AG08395 (cell line): ENCODE measurements around the gene SFI1.

Experiments
- DNase-seq: peaks from one replicate; pipeline ENCODE4 v3.0.0; 2012; ENCODE audit warnings: mixed read lengths, low spot score

The SFI1 gene

DNA sequence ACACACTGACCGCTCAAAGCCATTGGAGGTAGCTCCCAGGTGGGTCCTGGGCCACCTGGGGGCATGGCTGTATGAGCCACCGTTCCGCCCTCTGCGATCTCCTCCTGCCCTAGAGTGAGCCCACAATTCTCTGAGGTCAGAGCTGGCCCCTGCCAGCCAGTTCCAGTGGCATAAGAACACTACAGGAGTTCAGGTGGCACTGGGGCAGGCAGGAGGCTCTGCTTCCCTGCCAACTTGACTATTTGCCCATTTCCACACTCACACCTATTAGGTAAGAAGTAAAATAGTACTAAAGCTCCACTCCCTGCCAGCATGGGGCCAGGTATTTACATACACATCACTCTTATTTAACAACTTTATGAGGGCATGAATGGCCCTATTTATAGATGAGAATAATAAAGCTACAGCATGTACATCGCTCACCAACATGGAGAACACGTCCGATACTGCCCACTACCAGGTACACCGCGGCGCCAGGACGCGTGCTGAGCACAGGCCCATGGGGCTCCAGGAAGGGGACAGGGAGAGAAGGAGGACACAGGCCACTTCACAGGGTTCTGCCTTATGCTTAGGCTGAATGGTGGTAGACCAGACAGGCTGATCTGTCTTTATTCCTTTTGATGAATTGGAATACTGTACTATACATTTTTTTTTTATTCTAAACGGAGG, 139.4 kb downstream of the SFI1 start:
- DNase-seq: no peak

GRCh38 chr22:31637447-31637890, 141.1 kb downstream of the SFI1 start:
- no peak for DNase-seq

DNA sequence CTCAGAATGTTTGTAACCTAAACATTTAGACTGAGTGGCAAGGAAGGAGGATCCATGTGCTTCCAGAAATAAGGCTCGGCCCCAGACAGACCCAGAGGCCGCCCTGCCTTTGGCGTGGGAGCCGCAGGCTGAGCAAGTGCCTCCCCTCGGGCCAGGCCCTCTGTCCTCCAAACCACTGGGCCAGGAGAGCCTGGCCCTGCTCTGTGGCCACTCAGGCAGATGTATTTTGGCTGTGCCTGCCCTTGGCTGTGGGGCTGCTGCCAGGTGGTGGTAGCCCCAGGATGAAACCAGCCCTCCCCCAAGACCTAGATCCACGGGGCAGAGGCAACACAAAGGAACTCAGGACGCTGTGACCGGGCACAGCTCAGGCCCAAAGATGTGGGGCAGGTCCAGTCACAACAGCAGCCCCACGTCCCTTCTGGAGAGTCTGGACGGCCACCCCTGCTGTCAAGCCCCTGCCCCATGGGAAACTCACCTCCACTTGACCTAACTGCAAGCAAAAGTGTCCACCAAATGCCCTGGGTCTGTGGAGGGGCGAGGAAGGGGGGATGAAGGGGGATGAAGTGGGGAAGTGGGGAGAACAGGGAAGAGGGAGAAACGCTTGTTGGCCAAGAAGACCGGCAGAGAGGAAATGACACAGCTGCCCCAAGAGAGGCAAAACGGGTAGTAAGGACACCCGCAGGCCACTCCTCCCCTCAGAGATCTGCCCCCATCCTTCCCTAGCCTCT, 141.7 kb downstream of the SFI1 start:
- no peak for DNase-seq

GRCh38 chr22:31639436-31640039, 143.2 kb downstream of the SFI1 start:
- DNase-seq: no peak

GRCh38 chr22:31646186-31647019, 150.1 kb downstream of the SFI1 start:
- DNase-seq: peak; percentile 87

DNA sequence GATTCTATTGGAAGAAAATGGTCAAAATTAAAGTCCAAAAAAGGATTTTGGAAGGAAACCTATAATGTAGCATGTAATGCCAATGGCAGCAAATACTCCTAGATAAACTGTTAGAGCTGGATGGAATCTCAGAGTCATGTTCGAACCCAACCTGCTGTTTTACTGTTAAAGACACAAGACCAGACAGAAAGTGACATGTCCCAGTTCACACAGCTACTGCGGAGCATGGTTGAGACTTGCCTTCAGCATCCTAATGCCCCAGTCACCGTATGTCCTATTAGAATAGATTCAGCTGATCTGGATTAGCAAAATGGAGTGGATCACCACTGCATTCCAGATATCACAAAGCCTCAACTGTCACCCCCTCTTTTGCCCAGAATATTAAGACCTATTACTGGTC, 150.7 kb downstream of the SFI1 start:
- no peak for DNase-seq

DNA sequence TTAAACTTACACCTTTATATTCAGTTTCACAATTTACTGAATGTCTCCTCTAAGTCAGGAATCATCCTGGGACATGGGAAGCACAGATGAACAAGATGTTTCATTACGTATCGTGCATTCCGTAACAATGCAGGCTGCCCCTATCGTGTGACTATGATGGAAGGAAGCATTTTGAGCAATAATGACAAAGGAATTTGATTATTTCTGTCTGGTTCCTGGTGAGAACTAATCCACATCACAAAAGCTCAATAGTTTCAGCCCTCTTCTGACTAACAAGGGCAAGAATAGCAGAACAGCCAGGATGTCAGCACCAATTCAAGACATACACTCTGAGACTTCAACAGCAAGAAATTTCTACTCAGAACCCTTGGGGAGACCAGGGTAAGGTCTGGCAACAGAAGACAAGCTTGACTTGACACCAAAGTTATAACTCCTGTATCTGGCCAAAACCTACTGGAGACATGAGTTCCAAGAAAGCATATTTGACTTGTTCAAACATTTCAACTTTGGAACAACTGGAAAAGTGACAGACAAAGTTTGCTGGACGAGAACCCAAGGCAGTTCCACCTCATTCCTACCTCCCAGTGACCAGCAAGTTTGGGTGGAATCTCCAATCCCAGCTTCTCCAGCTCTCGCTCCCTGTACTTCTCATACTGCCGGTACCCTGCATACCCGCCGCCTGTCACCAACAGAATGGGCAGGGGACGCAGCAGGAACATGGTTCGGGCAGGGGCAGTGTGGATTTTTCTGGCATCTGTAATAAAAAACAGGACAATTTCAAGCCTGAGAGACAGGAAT, 151.4 kb downstream of the SFI1 start:
- peak; percentile 30 for DNase-seq

GRCh38 chr22:31650391-31650790, 154.1 kb downstream of the SFI1 start:
- DNase-seq: peak; percentile 53

GRCh38 chr22:31651664-31652063, 155.3 kb downstream of the SFI1 start:
- DNase-seq: no peak

GRCh38 chr22:31652088-31652487, 155.8 kb downstream of the SFI1 start:
- no peak for DNase-seq

DNA sequence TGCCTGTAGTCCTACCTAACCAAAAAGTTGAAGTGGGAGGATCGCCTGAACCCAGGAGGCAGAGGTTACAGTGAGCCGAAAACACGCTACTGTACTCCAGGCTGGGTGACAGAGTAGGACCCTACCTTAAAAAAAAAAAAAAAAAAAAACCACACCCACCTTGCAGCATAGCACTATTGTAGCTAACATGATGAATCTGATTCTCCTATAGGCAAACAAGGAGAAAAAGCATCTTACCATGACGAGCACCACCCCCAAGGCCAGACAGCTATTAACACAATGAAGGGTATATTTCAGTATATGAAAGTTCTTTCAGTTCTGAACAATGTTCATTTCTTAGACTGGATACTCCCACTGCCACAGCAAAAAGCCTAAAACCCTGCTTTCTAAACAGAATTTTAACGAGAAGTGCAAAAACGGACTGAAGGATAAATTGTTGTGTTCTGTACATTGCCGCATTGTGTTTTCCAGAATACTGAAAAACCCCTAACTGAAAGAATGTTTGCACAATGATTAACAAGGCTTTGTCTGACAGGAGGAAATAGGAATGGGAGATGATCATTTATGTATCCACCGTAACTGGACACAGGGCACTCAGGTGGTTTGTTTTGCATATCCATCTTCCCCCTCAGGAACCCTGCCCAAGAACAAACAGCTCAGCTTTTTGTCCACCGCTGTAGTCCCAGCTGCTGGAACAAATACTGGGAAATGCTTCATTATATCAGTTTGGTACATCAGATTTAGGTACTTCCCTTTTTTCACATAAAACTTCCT, 156.8 kb downstream of the SFI1 start:
- DNase-seq: no peak

- DNase-seq: no peak
These were observed 157.6 kb downstream of the SFI1 start for GRCh38 chr22:31653944-31654343.

- DNase-seq: no peak
These were observed 158.1 kb downstream of the SFI1 start for GRCh38 chr22:31654408-31654807.

DNA sequence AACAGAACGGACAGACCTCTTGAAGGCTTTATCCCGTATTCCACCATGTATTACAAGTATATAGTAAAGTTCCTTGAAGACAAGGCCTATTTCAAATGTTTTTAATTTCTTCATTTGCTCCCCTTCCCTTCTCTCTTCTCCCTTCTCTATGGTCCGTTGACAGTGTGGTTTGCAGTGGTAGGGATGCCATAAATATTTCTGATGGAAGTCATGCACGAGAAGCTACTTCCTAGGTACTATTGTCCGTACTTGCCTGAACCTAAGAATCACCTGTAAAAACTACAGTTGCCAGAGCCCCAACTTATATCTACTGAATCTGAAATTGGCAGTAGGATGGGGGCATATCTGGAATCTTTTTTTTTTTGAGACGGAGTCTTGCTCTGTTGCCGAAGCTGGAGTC, 162.9 kb downstream of the SFI1 start:
- no peak for DNase-seq

GRCh38 chr22:31660860-31661341, 164.6 kb downstream of the SFI1 start:
- peak; percentile 66 for DNase-seq

DNA sequence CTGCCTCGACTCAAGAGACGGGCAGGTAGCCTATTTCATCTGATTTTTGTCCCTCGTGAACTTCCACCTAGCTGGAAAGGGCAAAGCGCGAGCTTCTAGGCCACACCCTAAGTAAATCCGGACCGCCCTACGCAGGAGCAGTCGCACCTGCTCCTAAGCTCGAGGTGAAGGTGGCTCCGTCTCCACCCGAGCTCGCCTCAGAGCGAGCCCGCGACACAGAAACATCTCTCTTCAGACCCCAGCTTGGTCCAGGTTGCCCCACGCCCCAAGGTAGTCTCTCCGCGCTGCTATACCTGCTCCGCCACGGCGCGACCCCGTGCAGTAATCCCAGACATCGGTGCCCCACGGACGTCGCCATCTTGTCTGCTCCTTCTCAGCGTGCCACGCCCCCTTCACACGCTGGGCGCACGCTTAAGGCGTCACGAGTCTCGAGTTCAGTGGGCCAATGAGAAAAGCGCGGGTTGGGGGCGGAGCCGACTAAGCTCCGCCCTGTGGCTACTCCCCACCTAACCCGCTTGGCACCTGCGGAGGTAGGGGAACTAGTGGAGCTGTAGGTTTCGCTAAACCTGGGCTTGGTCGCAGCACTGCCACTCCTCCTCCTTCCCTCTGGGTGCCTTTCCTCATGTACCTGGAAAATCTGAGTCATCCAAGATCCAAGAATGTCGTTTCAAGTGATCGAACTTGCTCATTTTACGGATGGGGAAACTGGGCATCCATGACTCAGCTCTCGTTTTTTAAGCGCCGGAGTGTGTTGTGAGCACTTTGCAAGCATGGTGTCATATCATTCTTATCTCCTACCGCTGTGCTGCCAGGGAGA, 165.7 kb downstream of the SFI1 start, which contains the start of gene PISD:
PISD (minus strand) TSS at position 365 of the 817 bp plus-strand sequence; CDS start at position 358, 7 bp downstream.
- peak; percentile 97 for DNase-seq

- no peak for DNase-seq
These were observed 166.3 kb downstream of the SFI1 start for GRCh38 chr22:31662668-31663037.
